Gastroesophageal sphincter (tissue), 3 donors: ENCODE results near the gene ANKRD60.

ENCODE experiments used
- CTCF ChIP-seq, 4 experiments: fragments of 200-600 bp in 2 of 4; fragments of 450-650 bp in 2 of 4; sonication (generic) in 1 of 4; IDR thresholded peaks; one replicate each; pipeline ENCODE4 v1.5.1; 2017 to 2019; ENCODE audit warnings: antibody characterized with exemption in 4 of 4, mild to moderate bottlenecking in 2 of 4, moderate library complexity in 2 of 4
- POLR2A ChIP-seq, 2 donors: fragments of 450-650 bp; IDR thresholded peaks; one replicate each; pipeline ENCODE4 v1.6.1; 2017; ENCODE audit warnings: antibody characterized with exemption in 2 of 2, mild to moderate bottlenecking in 2 of 2, moderate library complexity in 1 of 2

GRCh38 chr20:58260006-58260405, 31.6 kb upstream of the ANKRD60 start:
- TF ChIP-seq POLR2A (IDR thresholded peaks at IDR 0.05) (no peak), CTCF (IDR thresholded peaks at IDR 0.05) (no peak)
